Esophagus muscularis mucosa (tissue), 4 donors: Measurements from ENCODE around the gene CMTM7.

Experiments
- CTCF ChIP-seq, 3 experiments: fragments of 200-600 bp in 2 of 3; fragments of 450-650 bp in 1 of 3; sonication (generic) in 2 of 3; IDR thresholded peaks; one replicate each; pipeline ENCODE4 v1.5.1; 2017 to 2019; ENCODE audit warnings: antibody characterized with exemption in 3 of 3, mild to moderate bottlenecking in 2 of 3, moderate library complexity in 1 of 3
- EP300 ChIP-seq: sonication (generic); formaldehyde crosslinking; IDR thresholded peaks from one replicate; pipeline ENCODE4 v1.6.1; 2017; ENCODE audit warnings: antibody characterized with exemption
- POLR2A ChIP-seq: fragments of 450-650 bp; IDR thresholded peaks from one replicate; pipeline ENCODE4 v1.6.1; 2017; ENCODE audit warnings: antibody characterized with exemption, moderate library complexity, mild to moderate bottlenecking, low read depth
- POLR2AphosphoS5 ChIP-seq, 2 donors: sonication (generic); formaldehyde crosslinking; IDR thresholded peaks; one replicate each; pipeline ENCODE4 v1.6.1; 2017; ENCODE audit warnings: antibody characterized with exemption in 2 of 2

DNA sequence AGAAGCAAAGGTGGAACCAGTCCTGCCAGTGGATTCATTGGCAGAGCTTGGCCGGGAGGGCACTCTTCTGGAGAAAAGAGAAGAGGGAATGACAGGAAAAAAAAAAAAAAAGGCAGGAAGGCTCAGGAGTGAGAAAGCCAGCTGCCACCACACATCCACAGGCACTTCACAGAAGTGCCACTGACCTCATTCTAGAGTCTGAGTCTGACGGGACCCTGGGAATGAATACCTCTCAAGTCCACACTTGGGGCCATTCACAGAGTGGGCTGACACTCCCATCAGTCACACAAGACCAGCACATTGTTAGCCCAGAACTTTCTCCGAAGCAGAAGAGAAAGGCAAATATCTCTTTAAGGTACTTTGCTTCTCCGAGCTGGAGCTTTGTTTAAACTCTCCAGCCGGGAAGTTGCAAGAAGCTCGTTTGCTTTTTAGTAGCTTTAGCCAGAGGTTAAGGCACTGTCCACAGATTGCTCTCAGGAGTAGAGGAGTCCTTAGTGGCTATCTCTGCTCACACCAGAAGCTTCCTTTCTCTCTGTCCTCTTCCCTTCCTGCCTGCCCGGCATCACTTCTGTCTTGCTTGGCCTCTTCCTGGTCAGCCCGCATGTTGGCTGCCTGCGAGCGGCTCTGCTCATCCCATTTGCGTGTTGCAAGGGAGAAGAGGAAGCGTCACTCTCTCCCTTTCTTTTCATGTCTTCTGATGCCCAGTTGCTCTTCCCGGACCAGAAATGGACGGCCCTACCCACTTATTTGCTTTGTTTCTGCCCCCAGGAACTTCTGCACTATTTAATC, 57.2 kb downstream of the CMTM7 start:
- TF ChIP-seq CTCF (IDR thresholded peaks at IDR 0.05) (no peak), EP300 (no peak), POLR2A (no peak), POLR2AphosphoS5 (IDR thresholded peaks at IDR 0.05) (no peak)
